GM18870 (cell line): Measurements from ENCODE around the gene VSIR.

Experiments used
- ATAC-seq: cut with Tn5 transposase; IDR thresholded peaks from one replicate; pipeline ENCODE4 v1.9.1; 2021; ENCODE audit warnings: moderate library complexity; ENCODE audit not compliant: unreplicated experiment

The VSIR gene

GRCh38 chr10:71715860-71716259 lies 57.5 kb downstream of the VSIR start:
- ATAC-seq: no peak

GRCh38 chr10:71715026-71715425 lies 58.3 kb downstream of the VSIR start:
- ATAC-seq: no peak

GRCh38 chr10:71714592-71714991 lies 58.7 kb downstream of the VSIR start:
- no peak for ATAC-seq

- ATAC-seq: no peak
Observed at GRCh38 chr10:71714031-71714410, 59.3 kb downstream of the VSIR start.

GRCh38 chr10:71713135-71714030 lies 59.9 kb downstream of the VSIR start:
- no peak for ATAC-seq

- no peak for ATAC-seq
Observed at GRCh38 chr10:71712572-71713134, 60.7 kb downstream of the VSIR start.

- no peak for ATAC-seq
Observed at GRCh38 chr10:71712170-71712569, 61.1 kb downstream of the VSIR start.

GRCh38 chr10:71711052-71711623 lies 62.2 kb downstream of the VSIR start:
- no peak for ATAC-seq

GRCh38 chr10:71710519-71710918 lies 62.8 kb downstream of the VSIR start:
- ATAC-seq: no peak

GRCh38 chr10:71708897-71709882 lies 64.1 kb downstream of the VSIR start:
- ATAC-seq: no peak

GRCh38 chr10:71708301-71708703 lies 65.0 kb downstream of the VSIR start:
- ATAC-seq: no peak

- no peak for ATAC-seq
Observed at GRCh38 chr10:71707240-71707789, 66.0 kb downstream of the VSIR start.

- no peak for ATAC-seq
Observed at GRCh38 chr10:71706216-71707121, 66.9 kb downstream of the VSIR start.

- ATAC-seq: no peak
Observed at GRCh38 chr10:71705582-71705981, 67.7 kb downstream of the VSIR start.

GRCh38 chr10:71704816-71705215 lies 68.5 kb downstream of the VSIR start:
- ATAC-seq: no peak

GRCh38 chr10:71703577-71703976 lies 69.7 kb downstream of the VSIR start:
- no peak for ATAC-seq

- ATAC-seq: no peak
Observed at GRCh38 chr10:71701496-71702132, 71.7 kb downstream of the VSIR start.

- ATAC-seq: no peak
Observed at GRCh38 chr10:71700731-71701368, 72.5 kb downstream of the VSIR start.

- ATAC-seq: no peak
Observed at GRCh38 chr10:71698737-71699136, 74.6 kb downstream of the VSIR start.
